IMR-90 (cell line): ENCODE data around the gene TOR3A. TPM values are rescaled to one million over a fixed set of nuclear protein-coding genes. Genes with fewer than 3 reads are reported as not detected.

Experiments
- ATAC-seq: fragments of 200-7000 bp; cut with Tn5 transposase; 2 replicates; pipeline ENCODE4 v1.9.1; 2020; ENCODE audit warnings: low read depth, mild to moderate bottlenecking, moderate library complexity
- BruUV-seq: library from RNA; stranded (reverse); fragments of 400-500 nt; replicated peaks from 2 replicates; lab custom pipeline; 2021; lab: Mats Ljungman, UMichigan
- CTCF ChIA-PET: fragments of 300-600 bp; formaldehyde crosslinking; extraction: SDS; loops from one replicate; lab custom pipeline; 2021; ENCODE audit warnings: antibody characterized with exemption; lab: Yijun Ruan, JAX
- POLR2A ChIA-PET: fragments of 300-600 bp; sonication (Branson Sonifier 250); formaldehyde crosslinking; loops from one replicate; lab custom pipeline; 2022; ENCODE audit warnings: antibody characterized with exemption; ENCODE audit not compliant: unreplicated experiment; lab: Charles Lee
- DNase-seq: peaks from one replicate; pipeline ENCODE4 v3.0.0; 2013
- H2AFZ ChIP-seq: replicated peaks from 2 replicates; pipeline ENCODE3; 2013; ENCODE audit warnings: low read length, mild to moderate bottlenecking; ENCODE audit not compliant: poor library complexity
- H2AK5ac ChIP-seq: 2 replicates; pipeline ENCODE4 v1.6.1; 2013; ENCODE audit warnings: low read depth, low read length, inconsistent platforms
- H2AK9ac ChIP-seq: replicated peaks from 2 replicates; pipeline ENCODE3; 2013; ENCODE audit warnings: mild to moderate bottlenecking, low read depth, low read length, moderate library complexity; ENCODE audit not compliant: poor library complexity
- H2BK120ac ChIP-seq: 2 replicates; pipeline ENCODE4 v1.6.1; 2013; ENCODE audit warnings: low read depth, low read length, inconsistent platforms
- H2BK15ac ChIP-seq: 3 replicates; pipeline ENCODE4 v1.6.1; 2013; ENCODE audit warnings: low read depth, low read length, inconsistent platforms
- H2BK20ac ChIP-seq: 2 replicates; pipeline ENCODE4 v1.6.1; 2013; ENCODE audit warnings: low read depth, mild to moderate bottlenecking, inconsistent platforms, low read length, moderate library complexity
- H2BK5ac ChIP-seq: 2 replicates; pipeline ENCODE4 v1.6.1; 2013; ENCODE audit warnings: mild to moderate bottlenecking, low read depth, low read length, inconsistent platforms; ENCODE audit not compliant: poor library complexity, severe bottlenecking
- H3K14ac ChIP-seq: replicated peaks from 2 replicates; pipeline ENCODE4 v1.6.1; 2013; ENCODE audit warnings: low read depth, low read length, inconsistent platforms
- H3K18ac ChIP-seq: 2 replicates; pipeline ENCODE4 v1.6.1; 2013; ENCODE audit warnings: low read depth, low read length, control low read depth
- H3K23ac ChIP-seq: 2 replicates; pipeline ENCODE4 v1.6.1; 2013; ENCODE audit warnings: low read depth, low read length, inconsistent platforms
- H3K27ac ChIP-seq: 2 replicates; pipeline ENCODE4 v1.5.1; 2013; ENCODE audit warnings: mild to moderate bottlenecking, control low read depth, low read length; ENCODE audit not compliant: insufficient read depth
- H3K27me3 ChIP-seq: 2 replicates; pipeline ENCODE4 v1.6.1; 2013; ENCODE audit warnings: low read length; ENCODE audit not compliant: control insufficient read depth, insufficient read depth
- H3K36me3 ChIP-seq: 2 replicates; pipeline ENCODE4 v1.6.1; 2013; ENCODE audit warnings: low read length, mixed read lengths; ENCODE audit not compliant: control insufficient read depth, insufficient read depth
- H3K4ac ChIP-seq: 2 replicates; pipeline ENCODE4 v1.6.1; 2013; ENCODE audit warnings: low read depth, low read length, inconsistent platforms
- H3K4me1 ChIP-seq: 2 replicates; pipeline ENCODE4 v1.6.1; 2013; ENCODE audit warnings: low read length, mixed read lengths; ENCODE audit not compliant: control insufficient read depth, insufficient read depth
- H3K4me2 ChIP-seq: 2 replicates; pipeline ENCODE4 v1.6.1; 2013; ENCODE audit warnings: low read depth, mild to moderate bottlenecking, control low read depth, low read length, moderate library complexity
- H3K4me3 ChIP-seq: 2 replicates; pipeline ENCODE4 v1.5.1; 2013; ENCODE audit warnings: low read depth, mild to moderate bottlenecking, control low read depth, low read length, moderate library complexity; ENCODE audit not compliant: insufficient read depth
- H3K56ac ChIP-seq: 2 replicates; pipeline ENCODE4 v1.6.1; 2013; ENCODE audit warnings: low read length, inconsistent platforms; ENCODE audit not compliant: insufficient read depth; ENCODE audit errors: extremely low read depth
- H3K79me1 ChIP-seq, 2 experiments: 2 replicates each; pipeline ENCODE4 v1.6.1; 2013; ENCODE audit warnings: low read length in 2 of 2, inconsistent platforms in 1 of 2, low read depth in 1 of 2
- H3K9ac ChIP-seq: 2 replicates; pipeline ENCODE4 v1.6.1; 2013; ENCODE audit warnings: low read depth, low read length, control low read depth
- H3K9me1 ChIP-seq: 2 replicates; pipeline ENCODE4 v1.6.1; 2013; ENCODE audit warnings: low read length, inconsistent platforms; ENCODE audit not compliant: insufficient read depth
- H3K9me3 ChIP-seq: 2 replicates; pipeline ENCODE4 v1.6.1; 2013; ENCODE audit warnings: low read length; ENCODE audit not compliant: control insufficient read depth, insufficient read depth
- H4K20me1 ChIP-seq: 2 replicates; pipeline ENCODE4 v1.6.1; 2013; ENCODE audit warnings: low read length, inconsistent platforms; ENCODE audit not compliant: insufficient read depth
- H4K5ac ChIP-seq: 2 replicates; pipeline ENCODE4 v1.6.1; 2013; ENCODE audit warnings: mild to moderate bottlenecking, low read depth, low read length, control low read depth
- H4K8ac ChIP-seq, 2 experiments: 2 replicates each; pipeline ENCODE4 v1.6.1; 2013; ENCODE audit warnings: low read depth in 2 of 2, low read length in 2 of 2, control low read depth in 1 of 2, inconsistent platforms in 1 of 2
- H4K91ac ChIP-seq: 2 replicates; pipeline ENCODE4 v1.6.1; 2013; ENCODE audit warnings: low read depth, low read length, inconsistent platforms; ENCODE audit not compliant: insufficient read depth
- CEBPB ChIP-seq: IDR thresholded peaks from 2 replicates; pipeline ENCODE4 v1.6.1; 2012; ENCODE audit warnings: low read depth, low read length, improper control_type of control experiment
- CHD1 ChIP-seq: IDR thresholded peaks from 2 replicates; pipeline ENCODE4 v1.6.1; 2012; ENCODE audit warnings: low read depth, low read length, improper control_type of control experiment
- CTCF ChIP-seq: conservative IDR thresholded peaks from 2 replicates; pipeline ENCODE4 v1.5.1; 2012; ENCODE audit warnings: mild to moderate bottlenecking, low read depth, low read length, improper control_type of control experiment
- MAFK ChIP-seq: IDR thresholded peaks from 2 replicates; pipeline ENCODE4 v1.6.1; 2012; ENCODE audit warnings: low read depth, low read length, improper control_type of control experiment
- MAZ ChIP-seq: IDR thresholded peaks from 2 replicates; pipeline ENCODE4 v1.6.1; 2012; ENCODE audit warnings: low read depth, mild to moderate bottlenecking, low read length, improper control_type of control experiment, moderate library complexity, borderline replicate concordance
- MXI1 ChIP-seq: IDR thresholded peaks from 2 replicates; pipeline ENCODE4 v1.6.1; 2012; ENCODE audit warnings: low read depth, mild to moderate bottlenecking, low read length, moderate library complexity, borderline replicate concordance
- RAD21 ChIP-seq: IDR thresholded peaks from 2 replicates; pipeline ENCODE4 v1.6.1; 2012; ENCODE audit warnings: low read length, improper control_type of control experiment
- RCOR1 ChIP-seq: IDR thresholded peaks from 2 replicates; pipeline ENCODE4 v1.6.1; 2012; ENCODE audit warnings: mild to moderate bottlenecking, low read length, improper control_type of control experiment; ENCODE audit not compliant: insufficient replicate concordance
- RFX5 ChIP-seq: IDR thresholded peaks from 2 replicates; pipeline ENCODE4 v1.8.0; 2012; ENCODE audit warnings: low read depth, mild to moderate bottlenecking, low read length, moderate library complexity
- USF2 ChIP-seq: fragments of 150-350 bp; IDR thresholded peaks from 2 replicates; pipeline ENCODE4 v1.6.1; 2017; ENCODE audit warnings: mild to moderate bottlenecking, antibody characterized with exemption, low read length, low read depth
- WGBS, 2 experiments: methylation state at CpG; one replicate each; pipeline versions ENCODE4 v1.1.5 to v1.1.7; 2013; ENCODE audit warnings: missing lambda C conversion rate in 2 of 2; ENCODE audit not compliant: insufficient read length in 1 of 2; ENCODE audit errors: extremely low coverage in 2 of 2; 5-methylcytosine and 5-hydroxymethylcytosine counted together
- dilution Hi-C: fragments of 300-500 bp; cut with HindIII; formaldehyde crosslinking; loops from one replicate; pipeline ENCODE4 v1.14.3; 2018; ENCODE audit warnings: low sequenced_read_pairs; ENCODE audit not compliant: unreplicated experiment
- in situ Hi-C: fragments of 300-500 bp; cut with MboI; formaldehyde crosslinking; loops from 3 replicates; pipeline ENCODE4 v1.14.3; 2019; ENCODE audit warnings: low sequenced_read_pairs, inconsistent platforms, mixed read lengths
- intact Hi-C: fragments of 100-400 bp; cut with micrococcal nuclease; formaldehyde crosslinking; loops from 2 replicates; pipeline ENCODE4 v1.10.0; 2022
- polyA plus RNA-seq, 3 experiments: library from polyadenylated mRNA; depleted of rRNA; stranded (reverse); fragments of >200 nt; gene quantifications; 2 replicates each; pipeline ENCODE4 v1.2.3, GENCODE V29; 2012; ENCODE audit warnings: low replicate concordance in 1 of 3
- total RNA-seq: library from RNA; depleted of rRNA; stranded (reverse); fragments of >200 nt; gene quantifications from 2 replicates; pipeline ENCODE4 v1.2.3, GENCODE V29; 2012

TOR3A gene
- total and polyA plus RNA-seq, 2 of the 4 experiments (the other 2 are of a cell fraction), result 16.8 to 22.2 TPM

- H2AK9ac ChIP-seq, result no peak overlapping the region
- H3K4me3 ChIP-seq, result no peak overlapping the region
- no peak overlapping the region for H2BK20ac ChIP-seq
- dilution Hi-C loops, result no loop called here
- no peak overlapping the region for H4K91ac ChIP-seq
- no peaks in the 10 kb centered on the region for H3K36me3 ChIP-seq
- H3K9me1 ChIP-seq, result peaks cover 11% of the 10 kb centered on the region; the same call in 1 of the 2 replicates
- in situ Hi-C loops, result no loop called here
- intact Hi-C loops, result no loop called here
- no peak overlapping the region for H3K18ac ChIP-seq
- no peak overlapping the region for H3K56ac ChIP-seq
- H3K27ac ChIP-seq, result no peak overlapping the region
- no CpG with 5 or more reads among the region's 4 CpGs for WGBS, 2 experiments
- H4K20me1 ChIP-seq, result peaks cover 18% of the 10 kb centered on the region
- H4K8ac ChIP-seq, result no peak overlapping the region
- ATAC-seq (no peak), DNase-seq (no peak)
- no TSS peak for BruUV-seq
- H3K4ac ChIP-seq, result no peak overlapping the region
- no peak overlapping the region for H2BK15ac ChIP-seq
- no peak overlapping the region for H3K9ac ChIP-seq
- no peak overlapping the region for H3K4me2 ChIP-seq
- H3K27me3 ChIP-seq, result no peaks in the 10 kb centered on the region
- ChIA-PET POLR2A (no interaction called here), CTCF (no interaction called here)
- peaks cover 11% of the 10 kb centered on the region for H3K4me1 ChIP-seq
- H3K79me1 ChIP-seq, result peaks cover 33 to 49% of the 10 kb centered on the region in 2 experiments
- H2BK5ac ChIP-seq, result no peak overlapping the region
- H2AK5ac ChIP-seq, result no peak overlapping the region
- H3K9me3 ChIP-seq, result no peaks in the 10 kb centered on the region
- H2BK120ac ChIP-seq, result no peak overlapping the region
- no peak overlapping the region for H3K14ac ChIP-seq
- no peak overlapping the region for H2AFZ ChIP-seq
- no peak overlapping the region for H3K23ac ChIP-seq
- H4K5ac ChIP-seq, result no peak overlapping the region
- TF ChIP-seq MXI1, result no peak
- TF ChIP-seq CEBPB, result no peak
- TF ChIP-seq RAD21, result no peak
- no peak for TF ChIP-seq CHD1
- TF ChIP-seq CTCF, result no peak
- TF ChIP-seq RFX5, result no peak
- TF ChIP-seq MAZ, result no peak
- TF ChIP-seq RCOR1, result no peak
- TF ChIP-seq USF2, result no peak
- no peak for TF ChIP-seq MAFK
Measured at GRCh38 chr1:179043266-179043665, 38.6 kb upstream of the TOR3A start.
